K562 (cell line): Measurements from ENCODE around the gene UCN. TPM values are rescaled to one million over a fixed set of nuclear protein-coding genes. Genes with fewer than 3 reads are reported as not detected.

Source experiments
- ATAC-seq: fragments of 200-7000 bp; cut with Tn5 transposase; 3 replicates; pipeline ENCODE4 v1.9.1; 2020; ENCODE audit warnings: moderate library complexity
- BruUV-seq: library from RNA; stranded (reverse); fragments of 400-500 nt; replicated peaks from 2 replicates; lab custom pipeline; 2021; lab: Mats Ljungman, UMichigan
- CTCF ChIA-PET: fragments of 300-600 bp; formaldehyde crosslinking; extraction: SDS; loops from one replicate; lab custom pipeline; 2021; ENCODE audit warnings: low intra/inter-chr PET ratio; lab: Yijun Ruan, JAX
- POLR2A ChIA-PET: fragments of 300-600, 350-650 bp; sonication (Branson Sonifier 250); formaldehyde crosslinking; extraction: SDS; loops from one replicate; lab custom pipeline; 2021; ENCODE audit warnings: antibody characterized with exemption, inconsistent platforms; lab: Yijun Ruan, JAX
- DNase-seq, 4 experiments: peaks; one replicate each; pipeline versions ENCODE4 v3.0.0 to v3.0.0-alpha.2; 2011 to 2018; ENCODE audit warnings: low spot score in 3 of 4, mixed read lengths in 3 of 4; ENCODE audit errors: extremely low read depth in 1 of 4
- FAIRE-seq: peaks from 2 replicates; lab custom pipeline; 2011; peaks lifted over from hg19 to GRCh38; lab: Jason Lieb, UNC
- H2AFZ ChIP-seq: 2 replicates; pipeline ENCODE4 v1.6.0; 2011; ENCODE audit warnings: low read depth, low read length, control low read depth, inconsistent platforms
- H3K27ac ChIP-seq: fragments of 200-600 bp; 3 replicates; pipeline ENCODE4 v1.8.0; 2011; ENCODE audit warnings: low read depth, mild to moderate bottlenecking, control low read depth, inconsistent platforms, low read length, moderate library complexity, mixed read lengths; ENCODE audit errors: extremely low read depth
- H3K27me3 ChIP-seq, 2 experiments: fragments of 300-600 bp in 1 of 2; 2 replicates in 1 of 2; 3 replicates in 1 of 2; pipeline versions ENCODE4 v1.6.0 to v1.8.0; 2011; ENCODE audit warnings: inconsistent platforms in 2 of 2, low read length in 2 of 2, mild to moderate bottlenecking in 1 of 2, mixed read lengths in 1 of 2, moderate library complexity in 1 of 2; ENCODE audit not compliant: control insufficient read depth in 2 of 2, insufficient read depth in 2 of 2
- H3K36me3 ChIP-seq: fragments of 300-600 bp; 3 replicates; pipeline ENCODE4 v1.8.0; 2011; ENCODE audit warnings: mild to moderate bottlenecking, low read length, inconsistent platforms; ENCODE audit not compliant: control insufficient read depth, insufficient read depth
- H3K4me1 ChIP-seq, 2 experiments: fragments of 200-600 bp in 1 of 2; replicated peaks in 1 of 2; 2 replicates in 1 of 2; 3 replicates in 1 of 2; pipeline versions ENCODE4 v1.5.1 to v1.8.0; 2011; ENCODE audit warnings: inconsistent platforms in 2 of 2, low read length in 2 of 2, mild to moderate bottlenecking in 1 of 2, mixed read lengths in 1 of 2, moderate library complexity in 1 of 2; ENCODE audit not compliant: control insufficient read depth in 2 of 2, insufficient read depth in 2 of 2
- H3K4me2 ChIP-seq: 2 replicates; pipeline ENCODE4 v1.6.1; 2011; ENCODE audit warnings: low read length, control low read depth, inconsistent platforms, mixed read lengths; ENCODE audit not compliant: insufficient read depth
- H3K4me3 ChIP-seq: fragments of 200-600 bp; sonication (generic), shearing (Covaris generic); 2 replicates; pipeline ENCODE4 v1.5.1; 2016; ENCODE audit warnings: control low read depth, inconsistent platforms
- H3K79me2 ChIP-seq: fragments of 200-600 bp; 3 replicates; pipeline ENCODE4 v1.8.0; 2011; ENCODE audit warnings: low read length, inconsistent platforms; ENCODE audit not compliant: control insufficient read depth, insufficient read depth
- H3K9ac ChIP-seq, 2 experiments: 2 replicates each; pipeline versions ENCODE4 v1.6.0 to v1.6.1; 2011; ENCODE audit warnings: low read depth in 2 of 2, low read length in 2 of 2, control low read depth in 1 of 2, inconsistent platforms in 1 of 2, mild to moderate bottlenecking in 1 of 2, mixed read lengths in 1 of 2; ENCODE audit not compliant: insufficient read depth in 1 of 2
- H3K9me1 ChIP-seq: one replicate; pipeline ENCODE4 v1.6.0; 2011; ENCODE audit warnings: inconsistent platforms, mild to moderate bottlenecking, low read length, moderate library complexity; ENCODE audit not compliant: control insufficient read depth, insufficient read depth
- H3K9me3 ChIP-seq: replicated peaks from 2 replicates; pipeline ENCODE4 v1.5.1; 2011; ENCODE audit warnings: low read depth, low read length, inconsistent platforms; ENCODE audit not compliant: control insufficient read depth, insufficient read depth
- H4K20me1 ChIP-seq: replicated peaks from 2 replicates; pipeline ENCODE4 v1.6.1; 2011; ENCODE audit warnings: low read length, inconsistent platforms, mixed read lengths; ENCODE audit not compliant: control insufficient read depth, insufficient read depth
- PURB ChIP-seq: sonication (generic); formaldehyde crosslinking; IDR thresholded peaks from 2 replicates; pipeline ENCODE4 v1.9.0; 2021; ENCODE audit warnings: low read depth, mild to moderate bottlenecking, missing genetic modification reagents
- TCFL5 ChIP-seq: fragments of 250-450 bp; sonication (Bioruptor Pico); conservative IDR thresholded peaks from 2 replicates; pipeline ENCODE4 v1.6.1; 2021; ENCODE audit warnings: mild to moderate bottlenecking, moderate library complexity, matching md5 sums
- WHSC1 ChIP-seq: IDR thresholded peaks from one replicate; pipeline ENCODE4 v1.6.1; 2012; ENCODE audit warnings: low read length, control low read depth, inconsistent platforms
- ZC3H4 ChIP-seq: sonication (generic); formaldehyde crosslinking; IDR thresholded peaks from 2 replicates; pipeline ENCODE4 v1.9.0; 2021; ENCODE audit warnings: missing genetic modification reagents, borderline replicate concordance
- WGBS: fragments of 100-300 bp; shearing (Covaris generic); methylation state at CpG from one replicate; pipeline ENCODE4 v1.1.6; 2016; ENCODE audit warnings: low coverage, mixed read lengths; ENCODE audit not compliant: insufficient coverage; ENCODE audit errors: missing lambda C conversion rate; 5-methylcytosine and 5-hydroxymethylcytosine counted together
- in situ Hi-C: fragments of 300-500 bp; cut with MboI; formaldehyde crosslinking; loops from 4 replicates; pipeline ENCODE4 v1.15.0; 2018; ENCODE audit warnings: inconsistent platforms, mixed read lengths
- intact Hi-C: fragments of 100-400 bp; cut with micrococcal nuclease; formaldehyde crosslinking; loops from 2 replicates; pipeline ENCODE4 v1.14.2; 2022
- polyA plus RNA-seq, 8 experiments: library from polyadenylated mRNA; depleted of rRNA in 4 of 8; stranded (reverse) in 5 of 8; unstranded in 3 of 8; fragments of >200 nt; fragmentation: Nextera tagmentation in 2 of 8; fragmentation: Illumina TruSeq in 1 of 8; extraction: Ambion mirVana in 2 of 8; extraction: Trizol in 1 of 8; gene quantifications; 2 replicates each; pipeline versions ENCODE4 v1.2.1 to v1.2.3, GENCODE V29; 2011 to 2014; ENCODE audit warnings: inconsistent platforms in 1 of 8, missing spikeins in 1 of 8
- total RNA-seq, 7 experiments: library from RNA; depleted of rRNA in 6 of 7; stranded (reverse); fragments of >200 nt in 6 of 7; fragmentation: Illumina TruSeq in 2 of 7; extraction: Trizol in 2 of 7; gene quantifications; 2 replicates each; pipeline versions ENCODE4 v1.2.1 to v1.2.3, GENCODE V29; 2011 to 2021; ENCODE audit warnings: low replicate concordance in 1 of 7
- TF ChIP-seq, protein P1 (sequence below): fragments of 200-800 bp; sonication (Bioruptor generic); IDR thresholded peaks from 2 replicates; pipeline ENCODE4 v1.6.1; 2017; ENCODE audit warnings: missing genetic modification characterization, missing compliant biosample characterization
- TF ChIP-seq, protein P2 (sequence below), 2 experiments: fragments of 450-650 bp; formaldehyde crosslinking in 1 of 2; IDR thresholded peaks; 2 replicates each; pipeline versions ENCODE4 v1.4.0 to v1.6.1; 2014 to 2020; ENCODE audit warnings: mild to moderate bottlenecking in 2 of 2, borderline replicate concordance in 1 of 2, low read depth in 1 of 2

Gene UCN
- total and polyA plus RNA-seq, 9 of the 15 experiments (the other 6 are each of a cell fraction or from before 2014, with no cell fraction given) = 0.10 to 2.7 (median 0.43) TPM

DNA sequence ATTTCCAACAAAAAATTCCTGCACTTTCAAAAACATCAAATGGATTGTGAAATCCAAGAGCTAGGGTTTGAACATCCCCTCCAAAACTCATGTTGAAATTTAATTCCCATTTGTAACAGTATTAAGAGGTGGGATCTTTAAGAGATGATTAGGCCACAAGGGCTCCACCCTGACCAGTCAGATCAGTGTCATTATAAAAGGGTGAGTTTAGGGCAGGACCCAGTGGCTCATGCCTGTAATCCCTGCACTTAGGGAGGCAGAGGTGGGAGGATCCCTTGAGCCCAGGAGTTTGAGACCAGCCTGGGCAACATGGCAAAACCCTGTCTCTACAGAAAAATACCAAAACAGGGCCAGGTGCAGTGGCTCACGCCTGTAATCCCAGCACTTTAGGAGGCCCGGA is 39.4 kb upstream of the UCN start (continued):
- TF ChIP-seq PURB (CRISPR knock-in tag) (no peak), TCFL5 (CRISPR knock-in tag) (no peak), WHSC1 (no peak)
- TF ChIP-seq, all 486 proteins: peak for 0

DNA sequence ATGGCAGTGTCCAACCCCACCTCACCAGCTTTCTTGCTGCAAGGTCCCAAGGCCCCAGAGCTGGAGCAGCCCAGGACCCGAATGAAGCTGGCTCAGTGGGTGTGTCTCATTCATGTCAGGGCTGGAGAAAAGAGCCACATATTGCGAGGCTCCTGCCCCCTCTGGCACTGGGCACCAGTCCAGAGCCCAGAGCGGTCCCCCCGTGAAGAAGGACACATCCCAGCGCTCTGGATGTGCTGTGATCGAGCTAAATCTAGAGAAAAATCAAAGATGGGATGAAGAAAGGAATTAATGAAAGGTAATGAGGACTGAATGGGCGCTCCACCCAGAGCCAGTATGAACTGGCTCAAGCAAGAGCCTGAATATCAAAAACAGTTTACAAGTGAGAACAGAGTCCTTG is 27.9 kb upstream of the UCN start:
- Histone ChIP-seq H3K4me2 (no peak overlapping the region), H3K9me3 (no peaks in the 10 kb centered on the region), H3K4me1 (no peaks in the 10 kb centered on the region)
- intact Hi-C loops = no loop called here
- FAIRE-seq (no peak), DNase-seq (no peak)
- CTCF ChIA-PET = no interaction called here
- WGBS = 95% methylated on average over 7 of the region's 7 CpGs
- in situ Hi-C loops = no loop called here
- TF ChIP-seq ZC3H4 = 0 out of 2 replicates have a peak, but pooled peaks have one; percentile 28
- TF ChIP-seq, protein P1, sequence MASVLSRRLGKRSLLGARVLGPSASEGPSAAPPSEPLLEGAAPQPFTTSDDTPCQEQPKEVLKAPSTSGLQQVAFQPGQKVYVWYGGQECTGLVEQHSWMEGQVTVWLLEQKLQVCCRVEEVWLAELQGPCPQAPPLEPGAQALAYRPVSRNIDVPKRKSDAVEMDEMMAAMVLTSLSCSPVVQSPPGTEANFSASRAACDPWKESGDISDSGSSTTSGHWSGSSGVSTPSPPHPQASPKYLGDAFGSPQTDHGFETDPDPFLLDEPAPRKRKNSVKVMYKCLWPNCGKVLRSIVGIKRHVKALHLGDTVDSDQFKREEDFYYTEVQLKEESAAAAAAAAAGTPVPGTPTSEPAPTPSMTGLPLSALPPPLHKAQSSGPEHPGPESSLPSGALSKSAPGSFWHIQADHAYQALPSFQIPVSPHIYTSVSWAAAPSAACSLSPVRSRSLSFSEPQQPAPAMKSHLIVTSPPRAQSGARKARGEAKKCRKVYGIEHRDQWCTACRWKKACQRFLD (CRISPR knock-in tag) = no peak
- TF ChIP-seq, protein P2, sequence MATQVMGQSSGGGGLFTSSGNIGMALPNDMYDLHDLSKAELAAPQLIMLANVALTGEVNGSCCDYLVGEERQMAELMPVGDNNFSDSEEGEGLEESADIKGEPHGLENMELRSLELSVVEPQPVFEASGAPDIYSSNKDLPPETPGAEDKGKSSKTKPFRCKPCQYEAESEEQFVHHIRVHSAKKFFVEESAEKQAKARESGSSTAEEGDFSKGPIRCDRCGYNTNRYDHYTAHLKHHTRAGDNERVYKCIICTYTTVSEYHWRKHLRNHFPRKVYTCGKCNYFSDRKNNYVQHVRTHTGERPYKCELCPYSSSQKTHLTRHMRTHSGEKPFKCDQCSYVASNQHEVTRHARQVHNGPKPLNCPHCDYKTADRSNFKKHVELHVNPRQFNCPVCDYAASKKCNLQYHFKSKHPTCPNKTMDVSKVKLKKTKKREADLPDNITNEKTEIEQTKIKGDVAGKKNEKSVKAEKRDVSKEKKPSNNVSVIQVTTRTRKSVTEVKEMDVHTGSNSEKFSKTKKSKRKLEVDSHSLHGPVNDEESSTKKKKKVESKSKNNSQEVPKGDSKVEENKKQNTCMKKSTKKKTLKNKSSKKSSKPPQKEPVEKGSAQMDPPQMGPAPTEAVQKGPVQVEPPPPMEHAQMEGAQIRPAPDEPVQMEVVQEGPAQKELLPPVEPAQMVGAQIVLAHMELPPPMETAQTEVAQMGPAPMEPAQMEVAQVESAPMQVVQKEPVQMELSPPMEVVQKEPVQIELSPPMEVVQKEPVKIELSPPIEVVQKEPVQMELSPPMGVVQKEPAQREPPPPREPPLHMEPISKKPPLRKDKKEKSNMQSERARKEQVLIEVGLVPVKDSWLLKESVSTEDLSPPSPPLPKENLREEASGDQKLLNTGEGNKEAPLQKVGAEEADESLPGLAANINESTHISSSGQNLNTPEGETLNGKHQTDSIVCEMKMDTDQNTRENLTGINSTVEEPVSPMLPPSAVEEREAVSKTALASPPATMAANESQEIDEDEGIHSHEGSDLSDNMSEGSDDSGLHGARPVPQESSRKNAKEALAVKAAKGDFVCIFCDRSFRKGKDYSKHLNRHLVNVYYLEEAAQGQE (IDR thresholded peaks at IDR 0.05; ENCODE audit: borderline replicate concordance) = 0 out of 2 replicates have a peak, but pooled peaks have one; percentile 3
- TF ChIP-seq, protein P2 (CRISPR knock-in tag; IDR thresholded peaks at IDR 0.05; ENCODE audit: low read depth) = no peak
- TF ChIP-seq, all 486 proteins: peak for 2
- no peak for ATAC-seq
- Histone ChIP-seq H3K36me3 (peaks cover 75% of the 10 kb centered on the region), H3K27ac (no peak overlapping the region), H3K9me1 (no peaks in the 10 kb centered on the region), H2AFZ (no peak overlapping the region), H3K79me2 (no peaks in the 10 kb centered on the region), H3K9ac (0 out of 4 replicates have a peak overlapping the region, but pooled peaks of 1 of the 2 experiments have one; percentile 4), H4K20me1 (no peaks in the 10 kb centered on the region), H3K27me3 (no peaks in the 10 kb centered on the region), H3K4me3 (no peak overlapping the region)
- BruUV-seq = no TSS peak
- POLR2A ChIA-PET = interaction anchor here (1.1 to 3.1 kb wide), 4 partner anchors 9 to 21 kb away, joined by 4 to 14 read pairs (median 4); partner anchors contain the start of genes GTF3C2 and MPV17
